ENCODE measurements around the gene RTP1.

- TF ChIP-seq CTCF (conservative IDR thresholded peaks at IDR 0.05; ENCODE audit: low read depth, low read length) (no peak), USF2 (IDR thresholded peaks at IDR 0.05; ENCODE audit: low read depth, low read length) (no peak), POLR2A (IDR thresholded peaks at IDR 0.05; ENCODE audit: low read depth, low read length) (no peak), CHD1 (IDR thresholded peaks at IDR 0.05; ENCODE audit: low read depth, low read length) (no peak), MAZ (IDR thresholded peaks at IDR 0.05; ENCODE audit: borderline replicate concordance, low read depth, low read length) (no peak), CEBPB (IDR thresholded peaks at IDR 0.05; ENCODE audit: low read depth, low read length) (no peak), ELK1 (IDR thresholded peaks at IDR 0.05; ENCODE audit: borderline replicate concordance, low read depth, low read length) (no peak)
Observed at GRCh38 chr3:187193181-187193580, 4.1 kb upstream of the RTP1 start.

Data from IMR-90 (cell line).